ENCODE data around the gene PAF1. TPM values are rescaled to one million over a fixed set of nuclear protein-coding genes. Genes with fewer than 3 reads are reported as not detected.

PAF1 gene
- total RNA-seq, result 30.4 and 38.5 TPM in 2 replicates

GRCh38 chr19:39390751-39391437, at the start of gene PAF1, which contains the start of gene MED29:
Gene PAF1 (minus strand): TSS chr19:39391106. CDS start chr19:39390864, 242 bp downstream.
Gene MED29 (plus strand): TSS chr19:39391378. CDS start chr19:39391423, 45 bp downstream.

DNA sequence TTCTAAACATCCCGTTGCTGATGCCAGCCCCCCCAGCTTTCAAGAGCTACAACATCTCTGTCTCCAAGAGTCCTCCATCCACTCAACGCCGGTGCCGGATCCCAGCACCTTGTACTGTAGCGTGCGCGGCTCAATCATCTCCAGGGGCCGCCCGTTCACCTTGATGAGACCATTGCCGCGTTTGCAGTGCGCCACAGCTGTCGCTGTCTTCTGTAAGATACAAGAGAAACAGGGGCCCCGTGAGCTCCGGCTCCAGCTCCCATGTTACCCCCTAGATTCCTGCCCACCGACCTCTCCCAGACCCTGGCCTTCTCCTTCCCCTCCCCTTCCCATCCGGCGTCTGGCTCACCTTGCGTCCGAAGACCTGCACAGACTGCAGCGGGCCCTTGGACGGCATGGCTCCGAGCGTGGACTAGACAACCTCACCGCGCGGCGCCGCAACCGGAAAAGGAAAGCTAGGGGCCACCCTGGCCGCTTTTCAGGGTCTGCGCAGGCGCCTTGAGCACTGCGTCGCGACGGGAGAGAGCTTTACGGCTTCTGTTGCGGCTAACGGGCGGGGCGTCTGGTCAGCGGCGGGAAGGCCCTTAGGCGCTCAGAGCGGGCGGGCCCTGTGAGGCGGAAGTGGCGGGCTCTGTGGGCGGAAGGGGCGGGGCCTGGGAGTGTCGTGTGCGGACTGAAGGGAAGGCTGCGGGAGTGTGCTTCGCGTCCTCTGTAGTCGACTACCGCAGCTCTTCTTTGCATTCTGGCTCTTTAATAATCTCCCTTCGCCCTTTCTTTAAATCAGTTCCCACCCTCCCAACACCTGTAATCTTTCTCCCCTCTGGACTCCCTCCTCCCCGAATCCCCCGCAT, 44.8 kb upstream of the PAF1 start, which contains the start of gene RPS16:
TSS of gene RPS16 (minus strand) at position 451 of the 851 bp plus-strand sequence. CDS start at position 397, 54 bp downstream.

GRCh38 chr19:39412100-39412866, 21.4 kb upstream of the PAF1 start, which contains the start of gene PLEKHG2:
Gene PLEKHG2 (plus strand): TSS chr19:39412669. CDS start chr19:39414087, 1,418 bp downstream.

DNA sequence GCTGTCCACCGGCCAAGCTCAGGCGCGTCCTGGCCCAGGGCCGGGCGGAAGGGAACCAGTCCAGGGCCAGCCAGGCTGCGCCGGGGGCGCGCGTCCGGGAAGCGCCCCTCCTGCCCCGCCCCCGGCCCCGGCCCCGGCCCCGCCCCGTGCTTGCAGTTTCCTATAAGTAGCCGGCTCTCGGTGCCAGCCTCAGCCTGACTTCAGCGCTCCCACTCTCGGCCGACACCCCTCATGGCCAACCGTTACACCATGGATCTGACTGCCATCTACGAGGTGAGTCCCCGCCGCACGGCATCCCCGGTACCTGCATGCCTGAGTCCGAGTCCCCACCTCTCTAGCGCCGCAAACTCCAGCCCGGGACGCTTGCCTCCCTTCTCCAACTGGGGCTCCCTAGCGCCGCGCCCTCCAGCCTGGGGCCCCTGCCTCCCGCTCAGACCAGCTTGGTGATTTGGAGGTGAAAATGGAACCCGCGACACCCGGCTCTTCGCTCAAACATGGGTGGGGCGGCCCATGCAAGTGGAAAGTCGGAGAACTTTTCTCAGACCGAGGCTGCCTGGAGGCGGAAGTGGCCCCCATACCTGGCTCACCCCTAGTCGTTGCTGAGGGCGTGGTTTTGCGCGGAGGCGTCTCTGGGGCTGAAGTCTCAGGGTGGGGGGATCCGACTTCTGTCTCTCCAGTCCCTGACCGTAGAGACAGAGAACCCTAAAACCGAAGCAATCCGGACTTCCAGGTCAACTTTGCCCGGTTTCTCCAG, 15.9 kb upstream of the PAF1 start, which contains the start of gene ZFP36:
TSS of gene ZFP36 (plus strand) at position 192 of the 754 bp plus-strand sequence. CDS start at position 250, 58 bp downstream.

DNA sequence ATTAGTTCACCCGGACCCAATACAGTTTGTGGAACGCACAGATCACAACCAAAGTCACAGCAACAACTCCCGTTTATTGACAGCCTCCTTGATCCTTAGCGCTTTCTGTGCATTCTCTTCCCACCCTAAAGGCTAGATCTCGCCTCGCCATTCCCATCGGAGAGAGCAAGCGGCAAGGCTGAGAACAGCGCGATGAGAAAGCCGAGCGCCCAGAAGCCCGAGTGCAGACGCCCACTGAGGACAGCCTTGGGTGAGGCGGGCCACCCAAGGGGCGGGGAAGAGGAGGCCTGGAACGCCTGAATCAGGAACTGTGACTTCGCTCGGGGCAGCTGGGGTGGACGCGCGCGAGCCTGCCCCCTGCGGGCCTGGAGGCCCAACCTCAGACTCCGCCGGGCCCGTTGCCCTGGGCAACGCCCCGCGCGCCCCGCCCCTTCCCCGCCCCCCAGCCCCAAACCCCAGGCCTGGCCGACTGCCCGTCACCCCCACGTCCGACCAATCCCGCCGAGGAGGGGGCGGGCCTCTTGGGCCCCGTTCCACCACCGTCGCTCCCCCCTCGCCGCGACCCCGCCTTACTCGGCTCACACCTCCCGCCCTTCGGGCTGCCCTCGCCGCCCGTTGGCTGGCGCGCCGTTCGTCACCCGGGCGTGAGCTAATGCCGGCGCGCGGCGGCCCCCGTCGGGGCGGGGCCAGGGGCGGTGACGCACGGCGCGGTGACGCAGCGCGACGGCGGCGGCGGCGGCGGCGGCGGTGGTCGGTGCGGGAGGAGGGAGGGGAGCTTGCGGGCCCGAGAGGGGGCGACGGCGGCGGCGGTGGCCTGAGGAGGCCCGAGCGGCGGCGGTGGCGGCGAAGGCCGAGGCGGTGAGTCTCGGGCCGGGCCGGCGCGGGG, 48.9 kb downstream of the PAF1 start, which contains the start of gene SAMD4B:
TSS of gene SAMD4B (plus strand) at position 703 of the 886 bp plus-strand sequence. CDS start 14,473 bp downstream, outside the sequence.

Small RNA genes lying within 50 kb of the gene (small RNA-seq; reads per million reads assigned to genes)
- not detected for gene AC011445.2
- gene MIR4530, result not detected
- not detected for gene RN7SL566P

Other genes starting within 250 kb of the PAF1 start
- 0.13 TPM in 1 of 2 replicates, not detected in the other for gene NCCRP1, start 194.1 kb downstream of the PAF1 start, total RNA-seq
- gene SYCN, start 186.8 kb downstream of the PAF1 start, total RNA-seq, result not detected in 2 replicates
- not detected in 2 replicates for gene IFNL3, start 146.1 kb downstream of the PAF1 start, total RNA-seq
- gene IFNL4, start 142.2 kb downstream of the PAF1 start, total RNA-seq, result not detected in 2 replicates
- not detected in 2 replicates for gene IFNL2, start 122.7 kb downstream of the PAF1 start, total RNA-seq
- not detected in 2 replicates for gene IFNL1, start 94.7 kb downstream of the PAF1 start, total RNA-seq
- 0.11 and 0.13 TPM in 2 replicates for gene LRFN1, start 70.2 kb downstream of the PAF1 start, total RNA-seq
- gene GMFG, start 55.1 kb downstream of the PAF1 start, total RNA-seq, result not detected in 2 replicates
- 47.0 and 52.7 TPM in 2 replicates for gene SAMD4B, start 48.7 kb downstream of the PAF1 start, total RNA-seq
- 25.6 and 28.4 TPM in 2 replicates for gene MED29, start 272 bp upstream of the PAF1 start, total RNA-seq
- 14.2 and 24.2 TPM in 2 replicates for gene ZFP36, start 15.7 kb upstream of the PAF1 start, total RNA-seq
- 8.8 and 11.6 TPM in 2 replicates for gene PLEKHG2, start 21.6 kb upstream of the PAF1 start, total RNA-seq
- gene RPS16, start 44.8 kb upstream of the PAF1 start, total RNA-seq, result 92.2 and 134 TPM in 2 replicates
- gene SUPT5H, start 54.5 kb upstream of the PAF1 start, total RNA-seq, result 74.3 and 98.4 TPM in 2 replicates
- 39.0 and 39.7 TPM in 2 replicates for gene TIMM50, start 89.7 kb upstream of the PAF1 start, total RNA-seq
- gene DLL3, start 107.8 kb upstream of the PAF1 start, total RNA-seq, result 0.11 and 0.13 TPM in 2 replicates
- not detected in 2 replicates for gene SELENOV, start 124.0 kb upstream of the PAF1 start, total RNA-seq
- 2.8 and 3.3 TPM in 2 replicates for gene EID2B, start 141.7 kb upstream of the PAF1 start, total RNA-seq
- 8.5 and 9.8 TPM in 2 replicates for gene EID2, start 149.1 kb upstream of the PAF1 start, total RNA-seq
- gene LGALS13, start 211.4 kb upstream of the PAF1 start, total RNA-seq, result not detected in 2 replicates

Measured in articular chondrocyte of knee joint (primary cell).